K562 (cell line): Measurements from ENCODE around the gene SYNGR3. TPM values are rescaled to one million over a fixed set of nuclear protein-coding genes. Genes with fewer than 3 reads are reported as not detected.

ENCODE experiments used
- CBFA2T2 ChIP-seq: fragments of 450-650 bp; conservative IDR thresholded peaks from 2 replicates; pipeline ENCODE4 v1.6.1; 2017; ENCODE audit warnings: mild to moderate bottlenecking
- CBFA2T3 ChIP-seq: fragments of 450-650 bp; IDR thresholded peaks from 2 replicates; pipeline ENCODE4 v1.6.1; 2017
- CREB3L1 ChIP-seq: fragments of 450-650 bp; IDR thresholded peaks from 2 replicates; pipeline ENCODE4 v1.6.1; 2014; ENCODE audit warnings: low read depth, mild to moderate bottlenecking, moderate library complexity, borderline replicate concordance
- CREM ChIP-seq: IDR thresholded peaks from 2 replicates; pipeline ENCODE4 v1.6.1; 2014; ENCODE audit warnings: antibody characterized with exemption, low read depth
- EP400 ChIP-seq: fragments of 450-650 bp; IDR thresholded peaks from 2 replicates; pipeline ENCODE4 v1.6.1; 2017; ENCODE audit warnings: antibody characterized with exemption, mild to moderate bottlenecking, moderate library complexity
- ETS1 ChIP-seq: conservative IDR thresholded peaks from 2 replicates; pipeline ENCODE4 v1.6.1; 2011; ENCODE audit warnings: low read depth, mild to moderate bottlenecking, low read length; ENCODE audit not compliant: control insufficient read depth
- HDAC1 ChIP-seq, 2 experiments: fragments of 450-650 bp; IDR thresholded peaks; 2 replicates each; pipeline ENCODE4 v1.6.1; 2016 to 2017; ENCODE audit warnings: inconsistent platforms in 1 of 2, mild to moderate bottlenecking in 1 of 2, moderate library complexity in 1 of 2
- KAT2B ChIP-seq: IDR thresholded peaks from one replicate; pipeline ENCODE4 v1.6.1; 2012; ENCODE audit warnings: low read depth, mild to moderate bottlenecking, control low read depth, inconsistent platforms, low read length, moderate library complexity
- MNT ChIP-seq, 2 experiments: fragments of 450-650 bp; conservative IDR thresholded peaks; 2 replicates each; pipeline ENCODE4 v1.6.1; 2017; ENCODE audit warnings: mild to moderate bottlenecking in 2 of 2, moderate library complexity in 2 of 2
- MTA3 ChIP-seq: fragments of 450-650 bp; formaldehyde crosslinking; IDR thresholded peaks from 2 replicates; pipeline ENCODE4 v1.6.1; 2017; ENCODE audit warnings: mild to moderate bottlenecking, borderline replicate concordance
- MXI1 ChIP-seq: IDR thresholded peaks from 2 replicates; pipeline ENCODE4 v1.6.1; 2011; ENCODE audit warnings: low read depth, mild to moderate bottlenecking, improper control_type of control experiment, low read length
- NKRF ChIP-seq: fragments of 450-650 bp; IDR thresholded peaks from 2 replicates; pipeline ENCODE4 v1.6.1; 2016; ENCODE audit warnings: borderline replicate concordance
- NR2C2 ChIP-seq, 2 experiments: fragments of 200-800 bp in 1 of 2; sonication (Bioruptor generic) in 1 of 2; sonication (generic) in 1 of 2; formaldehyde crosslinking in 1 of 2; IDR thresholded peaks; 2 replicates each; pipeline versions ENCODE4 v1.6.1 to v1.8.0; 2016 to 2022; ENCODE audit warnings: mild to moderate bottlenecking in 1 of 2, missing compliant biosample characterization in 1 of 2, missing genetic modification characterization in 1 of 2, missing genetic modification reagents in 1 of 2
- POLR2A ChIP-seq: fragments of 450-650 bp; conservative IDR thresholded peaks from 2 replicates; pipeline ENCODE4 v1.6.1; 2016
- RBBP5 ChIP-seq: fragments of 200-600 bp; sonication (generic); IDR thresholded peaks from 2 replicates; pipeline ENCODE4 v1.6.1; 2012; ENCODE audit warnings: borderline replicate concordance, mild to moderate bottlenecking, low read length, control low read depth, inconsistent platforms; ENCODE audit not compliant: insufficient read depth, poor library complexity, severe bottlenecking
- RBFOX2 ChIP-seq: fragments of 200-400 bp; formaldehyde crosslinking; IDR thresholded peaks from 2 replicates; pipeline ENCODE4 v1.6.1; 2017; ENCODE audit warnings: low read depth, mild to moderate bottlenecking, low read length, moderate library complexity
- SAP30 ChIP-seq: fragments of 200-600 bp; sonication (generic); IDR thresholded peaks from 2 replicates; pipeline ENCODE4 v1.6.1; 2012; ENCODE audit warnings: borderline replicate concordance, low read depth, mild to moderate bottlenecking, moderate library complexity, low read length, control low read depth, inconsistent platforms; ENCODE audit not compliant: insufficient read depth, poor library complexity, severe bottlenecking
- SMAD4 ChIP-seq: fragments of 250-450 bp; sonication (Bioruptor Pico); conservative IDR thresholded peaks from 2 replicates; pipeline ENCODE4 v1.8.0; 2021; ENCODE audit warnings: inconsistent platforms, mild to moderate bottlenecking, moderate library complexity
- SUPT5H ChIP-seq: fragments of 450-650 bp; IDR thresholded peaks from 2 replicates; pipeline ENCODE4 v1.6.1; 2016
- TRIM24 ChIP-seq, 2 experiments: fragments of 450-650 bp; IDR thresholded peaks; 2 replicates each; pipeline ENCODE4 v1.6.1; 2016
- TRIM28 ChIP-seq: fragments of 450-650 bp; IDR thresholded peaks from 2 replicates; pipeline ENCODE4 v1.6.1; 2017
- polyA plus RNA-seq, 8 experiments: library from polyadenylated mRNA; depleted of rRNA in 4 of 8; stranded (reverse) in 5 of 8; unstranded in 3 of 8; fragments of >200 nt; fragmentation: Nextera tagmentation in 2 of 8; fragmentation: Illumina TruSeq in 1 of 8; extraction: Ambion mirVana in 2 of 8; extraction: Trizol in 1 of 8; gene quantifications; 2 replicates each; pipeline versions ENCODE4 v1.2.1 to v1.2.3, GENCODE V29; 2011 to 2014; ENCODE audit warnings: inconsistent platforms in 1 of 8, missing spikeins in 1 of 8
- total RNA-seq, 7 experiments: library from RNA; depleted of rRNA in 6 of 7; stranded (reverse); fragments of >200 nt in 6 of 7; fragmentation: Illumina TruSeq in 2 of 7; extraction: Trizol in 2 of 7; gene quantifications; 2 replicates each; pipeline versions ENCODE4 v1.2.1 to v1.2.3, GENCODE V29; 2011 to 2021; ENCODE audit warnings: low replicate concordance in 1 of 7

SYNGR3 gene
- total and polyA plus RNA-seq, 9 of the 15 experiments (the other 6 are each of a cell fraction or from before 2014, with no cell fraction given), result 3.7 to 69.2 (median 36.3) TPM

- TF ChIP-seq ETS1 (peak; percentile 87), SAP30 (peak; percentile 60), CBFA2T3 (peak; percentile 31; the same call in 1 of the 2 replicates), SUPT5H (peak; percentile 29; the same call in 1 of the 2 replicates), TRIM24 (IDR thresholded peaks at IDR 0.05) (0 out of 4 replicates have a peak, but pooled peaks of 1 of the 2 experiments have one; percentile 6), MXI1 (peak; percentile 87), EP400 (peak; percentile 88), TRIM28 (peak; percentile 65; the same call in 1 of the 2 replicates), RBBP5 (peak; percentile 29), MTA3 (0 out of 2 replicates have a peak, but pooled peaks have one; percentile 38), NR2C2 (CRISPR knock-in tag; IDR thresholded peaks at IDR 0.05) (0 out of 2 replicates have a peak, but pooled peaks have one; percentile 16), NR2C2 (tag; IDR thresholded peaks at IDR 0.05) (no peak), HDAC1 (IDR thresholded peaks at IDR 0.05) (peak in 1 of 2 experiments; percentile 82; a peak in 2 of 4 replicates), POLR2A (peak; percentile 28; the same call in 1 of the 2 replicates), KAT2B (peak; percentile 98), NKRF (peak; percentile 82; the same call in 1 of the 2 replicates), CREB3L1 (0 out of 2 replicates have a peak, but pooled peaks have one; percentile 52), SMAD4 (peak; percentile 66; the same call in 1 of the 2 replicates), CBFA2T2 (no peak; the same call in 1 of the 2 replicates), MNT (conservative IDR thresholded peaks at IDR 0.05) (peak; percentile 80 to 91), CREM (peak; percentile 70), RBFOX2 (peak; percentile 65)
These were observed 14.3 kb downstream of the SYNGR3 start (continued) for GRCh38 chr16:2003827-2004641.
